SJSA1 (cell line): ENCODE measurements around the gene USH2A. TPM values are rescaled to one million over a fixed set of nuclear protein-coding genes. Genes with fewer than 3 reads are reported as not detected.

ENCODE experiments used
- DNase-seq, 2 experiments: peaks; one replicate each; pipeline ENCODE4 v3.0.0-alpha.2; 2015 to 2020; ENCODE audit warnings: low spot score in 2 of 2, low read depth in 1 of 2
- H3K27ac ChIP-seq: fragments of 250-450 bp; sonication (Bioruptor Pico); 2 replicates; pipeline ENCODE4 v1.5.1; 2020; ENCODE audit warnings: mild to moderate bottlenecking, moderate library complexity
- H3K27me3 ChIP-seq: fragments of 250-450 bp; sonication (Bioruptor Pico); replicated peaks from 2 replicates; pipeline ENCODE4 v1.5.1; 2020; ENCODE audit warnings: mild to moderate bottlenecking, moderate library complexity
- H3K36me3 ChIP-seq: fragments of 250-450 bp; sonication (Bioruptor Pico); 2 replicates; pipeline ENCODE4 v1.5.1; 2020; ENCODE audit warnings: mild to moderate bottlenecking
- H3K4me1 ChIP-seq: fragments of 250-450 bp; sonication (Bioruptor Pico); replicated peaks from 2 replicates; pipeline ENCODE4 v1.6.1; 2021; ENCODE audit warnings: mild to moderate bottlenecking
- H3K4me3 ChIP-seq: fragments of 250-450 bp; sonication (Bioruptor Pico); 2 replicates; pipeline ENCODE4 v1.5.1; 2020; ENCODE audit warnings: mild to moderate bottlenecking
- H3K9me3 ChIP-seq: fragments of 250-450 bp; sonication (Bioruptor Pico); replicated peaks from 2 replicates; pipeline ENCODE4 v1.5.1; 2020; ENCODE audit warnings: mild to moderate bottlenecking
- total RNA-seq: library from RNA; depleted of rRNA; stranded (reverse); fragments of >200 nt; shearing (Covaris generic); gene quantifications from 2 replicates; pipeline ENCODE4 v1.2.3, GENCODE V29; 2014

The USH2A gene
- total RNA-seq, 1 experiment from 2014 or later: not detected

GRCh38 chr1:215878128-215878527, 545.1 kb downstream of the USH2A start:
- Histone ChIP-seq H3K9me3 (no peaks in the 10 kb centered on the region), H3K4me1 (no peaks in the 10 kb centered on the region), H3K27ac (no peak overlapping the region), H3K4me3 (no peak overlapping the region), H3K27me3 (no peaks in the 10 kb centered on the region), H3K36me3 (no peaks in the 10 kb centered on the region)
- DNase-seq: no peak

GRCh38 chr1:215877452-215877951, 545.7 kb downstream of the USH2A start:
- no peak overlapping the region for H3K4me3 ChIP-seq
- no peaks in the 10 kb centered on the region for H3K27me3 ChIP-seq
- no peaks in the 10 kb centered on the region for H3K36me3 ChIP-seq
- no peak for DNase-seq
- H3K27ac ChIP-seq: no peak overlapping the region
- no peaks in the 10 kb centered on the region for H3K4me1 ChIP-seq
- no peaks in the 10 kb centered on the region for H3K9me3 ChIP-seq

GRCh38 chr1:215875712-215876111, 547.5 kb downstream of the USH2A start:
- DNase-seq: no peak
- Histone ChIP-seq H3K9me3 (no peaks in the 10 kb centered on the region), H3K27ac (no peak overlapping the region), H3K4me3 (no peak overlapping the region), H3K27me3 (no peaks in the 10 kb centered on the region), H3K36me3 (no peaks in the 10 kb centered on the region), H3K4me1 (no peaks in the 10 kb centered on the region)

- no peaks in the 10 kb centered on the region for H3K4me1 ChIP-seq
These were observed 548.0 kb downstream of the USH2A start for GRCh38 chr1:215875236-215875635.

GRCh38 chr1:215872658-215873057, 550.6 kb downstream of the USH2A start:
- no peak for DNase-seq
- Histone ChIP-seq H3K27me3 (no peaks in the 10 kb centered on the region), H3K36me3 (no peaks in the 10 kb centered on the region), H3K9me3 (no peaks in the 10 kb centered on the region), H3K4me3 (no peak overlapping the region), H3K27ac (no peak overlapping the region), H3K4me1 (no peaks in the 10 kb centered on the region)

More at GRCh38 chr1:215875236-215875635, 548.0 kb downstream of the USH2A start:
- H3K36me3 ChIP-seq: no peaks in the 10 kb centered on the region
- H3K27ac ChIP-seq: no peak overlapping the region
- no peak overlapping the region for H3K4me3 ChIP-seq
- H3K27me3 ChIP-seq: no peaks in the 10 kb centered on the region
- H3K9me3 ChIP-seq: no peaks in the 10 kb centered on the region
- no peak for DNase-seq

GRCh38 chr1:215868500-215868899, 554.7 kb downstream of the USH2A start:
- H3K36me3 ChIP-seq: no peaks in the 10 kb centered on the region
- H3K9me3 ChIP-seq: no peaks in the 10 kb centered on the region
- H3K4me1 ChIP-seq: no peaks in the 10 kb centered on the region
- DNase-seq: no peak
- H3K27me3 ChIP-seq: no peaks in the 10 kb centered on the region
- no peak overlapping the region for H3K27ac ChIP-seq
- no peak overlapping the region for H3K4me3 ChIP-seq

- no peak overlapping the region for H3K27ac ChIP-seq
- DNase-seq: no peak
- no peaks in the 10 kb centered on the region for H3K4me1 ChIP-seq
- no peaks in the 10 kb centered on the region for H3K9me3 ChIP-seq
- H3K27me3 ChIP-seq: no peaks in the 10 kb centered on the region
- H3K4me3 ChIP-seq: no peak overlapping the region
- no peaks in the 10 kb centered on the region for H3K36me3 ChIP-seq
These were observed 558.2 kb downstream of the USH2A start for GRCh38 chr1:215865060-215865459.

GRCh38 chr1:215863796-215864195, 559.5 kb downstream of the USH2A start:
- no peak overlapping the region for H3K27ac ChIP-seq

GRCh38 chr1:215860833-215861232, 562.4 kb downstream of the USH2A start:
- no peaks in the 10 kb centered on the region for H3K27me3 ChIP-seq
- H3K9me3 ChIP-seq: no peaks in the 10 kb centered on the region
- H3K4me1 ChIP-seq: no peaks in the 10 kb centered on the region
- DNase-seq: no peak
- H3K36me3 ChIP-seq: no peaks in the 10 kb centered on the region
- no peak overlapping the region for H3K27ac ChIP-seq
- no peak overlapping the region for H3K4me3 ChIP-seq

More at GRCh38 chr1:215863796-215864195, 559.5 kb downstream of the USH2A start:
- no peaks in the 10 kb centered on the region for H3K9me3 ChIP-seq
- H3K27me3 ChIP-seq: no peaks in the 10 kb centered on the region
- no peak overlapping the region for H3K4me3 ChIP-seq
- no peaks in the 10 kb centered on the region for H3K36me3 ChIP-seq
- no peak for DNase-seq
- no peaks in the 10 kb centered on the region for H3K4me1 ChIP-seq

- no peaks in the 10 kb centered on the region for H3K9me3 ChIP-seq
- H3K27ac ChIP-seq: no peak overlapping the region
- H3K36me3 ChIP-seq: no peaks in the 10 kb centered on the region
- H3K4me1 ChIP-seq: no peaks in the 10 kb centered on the region
- no peaks in the 10 kb centered on the region for H3K27me3 ChIP-seq
- DNase-seq: no peak
- no peak overlapping the region for H3K4me3 ChIP-seq
These were observed 565.9 kb downstream of the USH2A start for GRCh38 chr1:215857317-215857716.

- Histone ChIP-seq H3K4me1 (no peaks in the 10 kb centered on the region), H3K27me3 (no peaks in the 10 kb centered on the region), H3K27ac (no peak overlapping the region), H3K9me3 (peaks cover 2% of the 10 kb centered on the region; the same call in 1 of the 2 replicates), H3K4me3 (no peak overlapping the region), H3K36me3 (no peaks in the 10 kb centered on the region)
- DNase-seq: no peak
These were observed 577.9 kb downstream of the USH2A start for GRCh38 chr1:215845234-215845891.

GRCh38 chr1:215844777-215845176, 578.5 kb downstream of the USH2A start:
- Histone ChIP-seq H3K27me3 (no peaks in the 10 kb centered on the region), H3K4me3 (no peak overlapping the region), H3K9me3 (peaks cover 2% of the 10 kb centered on the region; the same call in 1 of the 2 replicates), H3K4me1 (no peaks in the 10 kb centered on the region), H3K27ac (no peak overlapping the region), H3K36me3 (no peaks in the 10 kb centered on the region)
- no peak for DNase-seq

- Histone ChIP-seq H3K27ac (no peak overlapping the region), H3K9me3 (peaks cover 2% of the 10 kb centered on the region; the same call in 1 of the 2 replicates), H3K27me3 (no peaks in the 10 kb centered on the region), H3K4me3 (no peak overlapping the region), H3K36me3 (no peaks in the 10 kb centered on the region), H3K4me1 (no peaks in the 10 kb centered on the region)
- no peak for DNase-seq
These were observed 579.0 kb downstream of the USH2A start for GRCh38 chr1:215844266-215844665.

- H3K9me3 ChIP-seq: peaks cover 2% of the 10 kb centered on the region; the same call in 1 of the 2 replicates
- H3K27ac ChIP-seq: no peak overlapping the region
- H3K4me3 ChIP-seq: no peak overlapping the region
- H3K27me3 ChIP-seq: no peaks in the 10 kb centered on the region
- no peaks in the 10 kb centered on the region for H3K4me1 ChIP-seq
- H3K36me3 ChIP-seq: no peaks in the 10 kb centered on the region
- DNase-seq: no peak
These were observed 580.3 kb downstream of the USH2A start for GRCh38 chr1:215842905-215843304.
